Kidney (tissue), 14 donors: ENCODE results near the gene GRB10. TPM values are rescaled to one million over a fixed set of nuclear protein-coding genes. Genes with fewer than 3 reads are reported as not detected.

ENCODE experiments used
- DNase-seq, 5 donors: peaks; one replicate each; pipeline ENCODE4 v3.0.0-alpha.2; 2013 to 2020
- FAIRE-seq: peaks from 2 replicates; lab custom pipeline; 2012; peaks lifted over from hg19 to GRCh38; lab: Jason Lieb, UNC
- H3K27ac ChIP-seq, 2 donors: one replicate each; pipeline ENCODE4 v1.7.0; 2013; ENCODE audit warnings: low read depth in 2 of 2, low read length in 2 of 2, inconsistent platforms in 1 of 2
- H3K27me3 ChIP-seq: one replicate; pipeline ENCODE4 v1.7.1; 2013; ENCODE audit warnings: low read length, inconsistent platforms; ENCODE audit not compliant: control insufficient read depth, insufficient read depth
- H3K36me3 ChIP-seq, 3 donors: one replicate each; pipeline versions ENCODE4 v1.7.0 to v1.7.1; 2013; ENCODE audit warnings: low read length in 3 of 3, control low read depth in 1 of 3, inconsistent platforms in 1 of 3; ENCODE audit not compliant: insufficient read depth in 3 of 3, control insufficient read depth in 2 of 3
- H3K4me1 ChIP-seq, 3 donors: one replicate each; pipeline versions ENCODE4 v1.7.0 to v1.7.1; 2013; ENCODE audit warnings: low read length in 3 of 3, inconsistent platforms in 1 of 3, low read depth in 1 of 3; ENCODE audit not compliant: control insufficient read depth in 2 of 3, insufficient read depth in 2 of 3
- H3K4me3 ChIP-seq, 3 donors: one replicate each; pipeline versions ENCODE4 v1.7.0 to v1.8.1; 2013; ENCODE audit warnings: low read length in 3 of 3, control low read depth in 1 of 3, inconsistent platforms in 1 of 3
- H3K9ac ChIP-seq, 3 donors: one replicate each; pipeline versions ENCODE4 v1.7.0 to v1.7.1; 2013; ENCODE audit warnings: low read length in 3 of 3, control low read depth in 1 of 3, inconsistent platforms in 1 of 3
- H3K9me3 ChIP-seq, 3 donors: one replicate each; pipeline versions ENCODE4 v1.7.0 to v1.7.1; 2013; ENCODE audit warnings: low read length in 3 of 3, control low read depth in 1 of 3, inconsistent platforms in 1 of 3; ENCODE audit not compliant: control insufficient read depth in 2 of 3, insufficient read depth in 1 of 3
- intact Hi-C: fragments of 100-400 bp; cut with DNase I; formaldehyde crosslinking; loops from one replicate; pipeline ENCODE4 v1.11.1; 2022
- polyA plus RNA-seq: library from polyadenylated mRNA; stranded (reverse); fragments of 350-450 nt; fragmentation: Illumina TruSeq; extraction: RNeasy Lipid Tissue Mini Kit (QIAGEN cat#74804); gene quantifications from one replicate; pipeline ENCODE4 v1.2.3, GENCODE V29; 2014; ENCODE audit warnings: low read depth, low replicate concordance; ENCODE audit not compliant: insufficient read depth
- total RNA-seq: library from RNA; stranded (reverse); fragmentation: NEBNext Ultra II Directional; extraction: Animal tissue kit (Norgen Biotek cat#: 25700); gene quantifications from one replicate; pipeline ENCODE4 v1.2.1, GENCODE V29; 2021
- TF ChIP-seq, protein P1 (sequence below): IDR thresholded peaks from 3 replicates; pipeline ENCODE4 v1.5.1; 2012; ENCODE audit warnings: mild to moderate bottlenecking, moderate library complexity, borderline replicate concordance; ENCODE audit not compliant: insufficient read depth; ENCODE audit errors: extremely low read depth
- donor health status: control.
- donor health status: control.
- donor health status: control.
- donor health status: control.
- donor health status: control.
- donor health status: DM: yes; HTN: yes; CAD: no.
- donor health status: Normal renal cell carcinoma (clear cell type).

GRB10 gene
- total and polyA plus RNA-seq, 2 donors from 2014 or later = 32.3 to 57.8 TPM

DNA sequence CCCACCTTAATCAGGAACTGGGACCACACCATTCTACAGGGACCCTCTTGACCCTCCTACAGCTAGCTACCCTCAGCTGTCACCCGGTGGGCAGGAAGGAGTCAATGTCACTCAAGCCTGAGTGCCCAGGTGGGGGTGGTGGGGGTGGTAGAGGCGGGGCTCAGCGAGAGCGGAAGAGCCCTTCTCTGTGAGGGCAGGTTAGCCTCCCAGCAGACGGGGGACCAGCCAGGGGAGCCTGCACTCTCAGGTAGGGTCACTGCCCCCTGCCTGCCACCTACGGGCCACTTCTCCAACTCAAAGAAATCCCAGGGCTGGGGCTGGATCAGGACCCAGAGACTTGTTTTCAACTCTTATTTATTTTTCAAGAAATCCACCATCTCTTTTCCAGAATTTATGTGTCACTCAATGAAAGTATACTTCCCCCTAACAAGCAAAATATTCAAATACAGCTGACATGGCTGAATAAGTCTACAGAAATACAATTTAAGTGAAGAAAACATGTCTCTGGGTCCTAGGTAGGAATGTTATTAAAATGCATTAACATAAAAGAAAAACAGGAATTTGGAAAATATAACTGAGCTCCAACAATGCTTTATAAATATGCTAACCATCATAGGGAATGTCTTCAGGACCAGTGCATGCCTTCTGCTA, 154.1 kb downstream of the GRB10 start:
- intact Hi-C loops = no loop called here
- Histone ChIP-seq H3K4me1 (peaks cover 0 to 10% (median 0%) of the 10 kb centered on the region in 3 donors), H3K36me3 (peaks cover 0 to 14% (median 0%) of the 10 kb centered on the region in 3 donors), H3K4me3 (no peak overlapping the region), H3K9me3 (no peaks in the 10 kb centered on the region), H3K27me3 (no peaks in the 10 kb centered on the region), H3K9ac (no peak overlapping the region), H3K27ac (no peak overlapping the region)
- TF ChIP-seq, protein P1, sequence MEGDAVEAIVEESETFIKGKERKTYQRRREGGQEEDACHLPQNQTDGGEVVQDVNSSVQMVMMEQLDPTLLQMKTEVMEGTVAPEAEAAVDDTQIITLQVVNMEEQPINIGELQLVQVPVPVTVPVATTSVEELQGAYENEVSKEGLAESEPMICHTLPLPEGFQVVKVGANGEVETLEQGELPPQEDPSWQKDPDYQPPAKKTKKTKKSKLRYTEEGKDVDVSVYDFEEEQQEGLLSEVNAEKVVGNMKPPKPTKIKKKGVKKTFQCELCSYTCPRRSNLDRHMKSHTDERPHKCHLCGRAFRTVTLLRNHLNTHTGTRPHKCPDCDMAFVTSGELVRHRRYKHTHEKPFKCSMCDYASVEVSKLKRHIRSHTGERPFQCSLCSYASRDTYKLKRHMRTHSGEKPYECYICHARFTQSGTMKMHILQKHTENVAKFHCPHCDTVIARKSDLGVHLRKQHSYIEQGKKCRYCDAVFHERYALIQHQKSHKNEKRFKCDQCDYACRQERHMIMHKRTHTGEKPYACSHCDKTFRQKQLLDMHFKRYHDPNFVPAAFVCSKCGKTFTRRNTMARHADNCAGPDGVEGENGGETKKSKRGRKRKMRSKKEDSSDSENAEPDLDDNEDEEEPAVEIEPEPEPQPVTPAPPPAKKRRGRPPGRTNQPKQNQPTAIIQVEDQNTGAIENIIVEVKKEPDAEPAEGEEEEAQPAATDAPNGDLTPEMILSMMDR = no peak
- FAIRE-seq (no peak), DNase-seq (peak in 2 of 5 donors; percentile 28 to 43)

- FAIRE-seq = no peak
These were observed 154.8 kb downstream of the GRB10 start for GRCh38 chr7:50627824-50628361.

DNA sequence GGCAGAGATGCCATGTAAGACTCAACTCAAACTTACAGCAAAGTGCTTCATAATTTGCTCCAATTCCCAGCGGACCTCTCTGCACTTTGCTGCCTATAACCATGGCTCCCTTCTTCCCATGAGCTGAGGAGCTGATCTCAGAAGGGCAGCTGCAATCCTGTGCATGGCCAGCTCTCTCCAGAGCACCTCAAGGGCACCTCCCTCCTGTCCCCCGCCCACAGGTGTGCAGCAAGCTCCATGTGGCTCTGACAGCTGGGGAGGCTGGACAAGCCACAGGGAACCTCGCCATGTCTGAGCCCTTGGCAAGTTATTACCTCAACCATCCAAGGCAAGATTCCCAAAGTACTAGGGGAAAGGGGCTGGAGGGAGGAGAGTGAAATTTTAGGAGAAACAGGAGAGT, 156.4 kb downstream of the GRB10 start:
- no peak overlapping the region for H3K27ac ChIP-seq
- TF ChIP-seq, protein P1 = no peak
- peaks cover 0 to 14% (median 0%) of the 10 kb centered on the region in 3 donors for H3K36me3 ChIP-seq
- DNase-seq (no peak), FAIRE-seq (no peak)
- intact Hi-C loops = no loop called here
- no peak overlapping the region for H3K9ac ChIP-seq
- H3K4me1 ChIP-seq = no peaks in the 10 kb centered on the region
- H3K9me3 ChIP-seq = no peaks in the 10 kb centered on the region
- no peaks in the 10 kb centered on the region for H3K27me3 ChIP-seq
- no peak overlapping the region for H3K4me3 ChIP-seq

More at GRCh38 chr7:50627824-50628361, 154.8 kb downstream of the GRB10 start:
- no peak overlapping the region for H3K4me3 ChIP-seq
- peaks cover 0 to 10% (median 0%) of the 10 kb centered on the region in 3 donors for H3K4me1 ChIP-seq
- H3K27me3 ChIP-seq = no peaks in the 10 kb centered on the region
- no peak overlapping the region for H3K9ac ChIP-seq
- intact Hi-C loops = no loop called here
- peaks cover 0 to 14% (median 0%) of the 10 kb centered on the region in 3 donors for H3K36me3 ChIP-seq
- no peak for DNase-seq
- TF ChIP-seq, protein P1 = no peak
- H3K9me3 ChIP-seq = no peaks in the 10 kb centered on the region
- no peak overlapping the region for H3K27ac ChIP-seq
